HG03521 (cell line): ENCODE results near the gene GNB1L.

ENCODE experiments used
- ATAC-seq: cut with Tn5 transposase; IDR thresholded peaks from one replicate; pipeline ENCODE4 v1.9.1; 2021; ENCODE audit warnings: mild to moderate bottlenecking, moderate library complexity; ENCODE audit not compliant: unreplicated experiment

The GNB1L gene

GRCh38 chr22:19876941-19877625 lies 22.4 kb upstream of the GNB1L start:
- ATAC-seq, result no peak

- no peak for ATAC-seq
These were observed 21.8 kb upstream of the GNB1L start for GRCh38 chr22:19876314-19876940.

- no peak for ATAC-seq
These were observed 21.0 kb upstream of the GNB1L start for GRCh38 chr22:19875531-19876313.

- ATAC-seq, result no peak
These were observed 20.4 kb upstream of the GNB1L start for GRCh38 chr22:19875061-19875530.

- ATAC-seq, result no peak
These were observed 19.8 kb upstream of the GNB1L start for GRCh38 chr22:19874307-19875060.

GRCh38 chr22:19873960-19874306 lies 19.3 kb upstream of the GNB1L start:
- no peak for ATAC-seq

- no peak for ATAC-seq
These were observed 18.7 kb upstream of the GNB1L start for GRCh38 chr22:19873138-19873959.

- ATAC-seq, result no peak
These were observed 18.1 kb upstream of the GNB1L start for GRCh38 chr22:19872779-19873137.

GRCh38 chr22:19871845-19872778 lies 17.4 kb upstream of the GNB1L start:
- no peak for ATAC-seq

- no peak for ATAC-seq
These were observed 16.6 kb upstream of the GNB1L start for GRCh38 chr22:19871023-19871844.

- ATAC-seq, result no peak
These were observed 15.7 kb upstream of the GNB1L start for GRCh38 chr22:19870153-19871022.

GRCh38 chr22:19869497-19870152 lies 15.0 kb upstream of the GNB1L start:
- no peak for ATAC-seq

- ATAC-seq, result no peak
These were observed 14.2 kb upstream of the GNB1L start for GRCh38 chr22:19868773-19869471.

- no peak for ATAC-seq
These were observed 13.7 kb upstream of the GNB1L start for GRCh38 chr22:19868333-19868732.

- no peak for ATAC-seq
These were observed 12.9 kb upstream of the GNB1L start for GRCh38 chr22:19867617-19868016.

GRCh38 chr22:19866665-19867009 lies 12.0 kb upstream of the GNB1L start:
- no peak for ATAC-seq
